DND-41 (cell line): ENCODE measurements around the gene STARD8.

ENCODE experiments used
- EZH2 ChIP-seq: IDR thresholded peaks from 3 replicates; pipeline ENCODE4 v1.6.1; 2012; ENCODE audit warnings: borderline replicate concordance, low read depth, mild to moderate bottlenecking, moderate library complexity, low read length, inconsistent platforms; ENCODE audit not compliant: severe bottlenecking
- TF ChIP-seq, protein P1 (sequence below): IDR thresholded peaks from 2 replicates; pipeline ENCODE4 v1.5.1; 2012; ENCODE audit warnings: borderline replicate concordance, low read length, moderate library complexity, mild to moderate bottlenecking; ENCODE audit not compliant: poor library complexity, severe bottlenecking; ENCODE audit errors: extremely low read depth

DNA sequence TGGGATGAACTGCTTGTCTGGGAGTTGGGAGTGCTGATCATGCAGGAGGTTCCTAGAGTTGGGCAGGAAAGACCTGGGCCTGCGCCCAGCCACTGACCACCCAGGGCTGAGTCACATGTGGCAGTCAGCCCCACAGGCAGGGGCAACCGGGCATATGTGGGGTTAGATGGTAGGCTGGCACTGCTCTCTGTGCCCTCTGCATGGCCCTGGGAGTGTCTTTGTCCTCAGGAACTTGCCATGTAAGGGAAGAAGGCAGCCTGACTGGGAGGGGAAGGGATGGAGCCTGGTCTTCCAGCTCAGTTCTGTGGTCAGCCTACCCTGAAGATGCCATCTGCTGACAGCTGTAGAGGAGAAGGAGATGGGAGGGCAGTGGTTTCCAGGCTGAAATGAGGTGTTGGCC is 111.2 kb downstream of the STARD8 start:
- TF ChIP-seq, protein P1, sequence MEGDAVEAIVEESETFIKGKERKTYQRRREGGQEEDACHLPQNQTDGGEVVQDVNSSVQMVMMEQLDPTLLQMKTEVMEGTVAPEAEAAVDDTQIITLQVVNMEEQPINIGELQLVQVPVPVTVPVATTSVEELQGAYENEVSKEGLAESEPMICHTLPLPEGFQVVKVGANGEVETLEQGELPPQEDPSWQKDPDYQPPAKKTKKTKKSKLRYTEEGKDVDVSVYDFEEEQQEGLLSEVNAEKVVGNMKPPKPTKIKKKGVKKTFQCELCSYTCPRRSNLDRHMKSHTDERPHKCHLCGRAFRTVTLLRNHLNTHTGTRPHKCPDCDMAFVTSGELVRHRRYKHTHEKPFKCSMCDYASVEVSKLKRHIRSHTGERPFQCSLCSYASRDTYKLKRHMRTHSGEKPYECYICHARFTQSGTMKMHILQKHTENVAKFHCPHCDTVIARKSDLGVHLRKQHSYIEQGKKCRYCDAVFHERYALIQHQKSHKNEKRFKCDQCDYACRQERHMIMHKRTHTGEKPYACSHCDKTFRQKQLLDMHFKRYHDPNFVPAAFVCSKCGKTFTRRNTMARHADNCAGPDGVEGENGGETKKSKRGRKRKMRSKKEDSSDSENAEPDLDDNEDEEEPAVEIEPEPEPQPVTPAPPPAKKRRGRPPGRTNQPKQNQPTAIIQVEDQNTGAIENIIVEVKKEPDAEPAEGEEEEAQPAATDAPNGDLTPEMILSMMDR, result no peak
- TF ChIP-seq EZH2, result no peak
